ENCODE results near the gene NCDN.
"Not testable (repeated sequence)": the region's sequence is repeated elsewhere in the genome, so short reads cannot be mapped to it uniquely, and the experiment has no call there.

NCDN gene

GRCh38 chr1:35576766-35577070 is 19.1 kb downstream of the NCDN start:
- not testable (repeated sequence) for ATAC-seq (replicated peaks; ENCODE audit: extremely low read depth, poor library complexity, severe bottlenecking); H3K36me3 Mint-ChIP-seq (ENCODE audit: insufficient read depth); H3K27me3 Mint-ChIP-seq; H3K9me3 Mint-ChIP-seq; DNase-seq (ENCODE audit: low spot score in 2 of 2)
- Mint-ChIP-seq H3K4me1 (peaks cover 32% of the 10 kb centered on the region), H3K4me3 (peak overlapping the region; percentile 83), H3K27ac (ENCODE audit: low read depth) (peak overlapping the region; percentile 88)

GRCh38 chr1:35577071-35577998 is 19.7 kb downstream of the NCDN start:
- peaks cover 7% of the 10 kb centered on the region for H3K36me3 Mint-ChIP-seq (ENCODE audit: insufficient read depth)
- peaks cover 32% of the 10 kb centered on the region for H3K4me1 Mint-ChIP-seq
- peak; percentile 39 to 65 for DNase-seq (ENCODE audit: low spot score in 2 of 2)
- H3K4me3 Mint-ChIP-seq = peak overlapping the region; percentile 83
- peak overlapping the region; percentile 88 for H3K27ac Mint-ChIP-seq (ENCODE audit: low read depth)
- ATAC-seq (replicated peaks; ENCODE audit: extremely low read depth, poor library complexity, severe bottlenecking) = peak; percentile 90
- H3K9me3 Mint-ChIP-seq = no peaks in the 10 kb centered on the region
- H3K27me3 Mint-ChIP-seq = no peaks in the 10 kb centered on the region

GRCh38 chr1:35580949-35581388 is 23.4 kb downstream of the NCDN start:
- Mint-ChIP-seq H3K27ac (ENCODE audit: low read depth) (no peak overlapping the region), H3K4me3 (no peak overlapping the region), H3K36me3 (ENCODE audit: insufficient read depth) (peaks cover 8% of the 10 kb centered on the region), H3K27me3 (no peaks in the 10 kb centered on the region), H3K9me3 (no peaks in the 10 kb centered on the region), H3K4me1 (peaks cover 24% of the 10 kb centered on the region)
- ATAC-seq (replicated peaks; ENCODE audit: extremely low read depth, poor library complexity, severe bottlenecking) = no peak
- DNase-seq (ENCODE audit: low spot score in 2 of 2) = no peak

GRCh38 chr1:35581621-35582020 is 24.0 kb downstream of the NCDN start:
- not testable (repeated sequence) for H3K27me3 Mint-ChIP-seq; DNase-seq (ENCODE audit: low spot score in 2 of 2); H3K4me3 Mint-ChIP-seq; H3K27ac Mint-ChIP-seq (ENCODE audit: low read depth); ATAC-seq (replicated peaks; ENCODE audit: extremely low read depth, poor library complexity, severe bottlenecking); H3K36me3 Mint-ChIP-seq (ENCODE audit: insufficient read depth); H3K9me3 Mint-ChIP-seq
- H3K4me1 Mint-ChIP-seq = peaks cover 22% of the 10 kb centered on the region

- ATAC-seq (replicated peaks; ENCODE audit: extremely low read depth, poor library complexity, severe bottlenecking) = no peak
- Mint-ChIP-seq H3K36me3 (ENCODE audit: insufficient read depth) (peaks cover 3% of the 10 kb centered on the region), H3K4me3 (no peak overlapping the region), H3K27ac (ENCODE audit: low read depth) (no peak overlapping the region), H3K9me3 (no peaks in the 10 kb centered on the region), H3K27me3 (no peaks in the 10 kb centered on the region), H3K4me1 (peaks cover 21% of the 10 kb centered on the region)
- DNase-seq (ENCODE audit: low spot score in 2 of 2) = no peak
Measured at GRCh38 chr1:35585281-35585680, 27.7 kb downstream of the NCDN start.

GRCh38 chr1:35585805-35586204 is 28.2 kb downstream of the NCDN start:
- H3K4me1 Mint-ChIP-seq = peaks cover 21% of the 10 kb centered on the region
- H3K27me3 Mint-ChIP-seq; H3K36me3 Mint-ChIP-seq (ENCODE audit: insufficient read depth); H3K27ac Mint-ChIP-seq (ENCODE audit: low read depth); DNase-seq (ENCODE audit: low spot score in 2 of 2); H3K4me3 Mint-ChIP-seq; ATAC-seq (replicated peaks; ENCODE audit: extremely low read depth, poor library complexity, severe bottlenecking); H3K9me3 Mint-ChIP-seq: not testable (repeated sequence)

GRCh38 chr1:35586808-35587207 is 29.2 kb downstream of the NCDN start:
- DNase-seq (ENCODE audit: low spot score in 2 of 2) = no peak
- H3K4me3 Mint-ChIP-seq = no peak overlapping the region
- H3K4me1 Mint-ChIP-seq = peaks cover 21% of the 10 kb centered on the region
- H3K9me3 Mint-ChIP-seq = no peaks in the 10 kb centered on the region
- H3K27me3 Mint-ChIP-seq = no peaks in the 10 kb centered on the region
- H3K36me3 Mint-ChIP-seq (ENCODE audit: insufficient read depth) = peaks cover 5% of the 10 kb centered on the region
- no peak overlapping the region for H3K27ac Mint-ChIP-seq (ENCODE audit: low read depth)
- no peak for ATAC-seq (replicated peaks; ENCODE audit: extremely low read depth, poor library complexity, severe bottlenecking)

GRCh38 chr1:35587736-35588135 is 30.1 kb downstream of the NCDN start:
- ATAC-seq (replicated peaks; ENCODE audit: extremely low read depth, poor library complexity, severe bottlenecking) (no peak), DNase-seq (ENCODE audit: low spot score in 2 of 2) (no peak)
- Mint-ChIP-seq H3K36me3 (ENCODE audit: insufficient read depth) (peaks cover 5% of the 10 kb centered on the region), H3K9me3 (no peaks in the 10 kb centered on the region), H3K27me3 (no peaks in the 10 kb centered on the region), H3K27ac (ENCODE audit: low read depth) (no peak overlapping the region), H3K4me1 (peaks cover 23% of the 10 kb centered on the region), H3K4me3 (no peak overlapping the region)

GRCh38 chr1:35588197-35588910 is 30.8 kb downstream of the NCDN start:
- ATAC-seq (replicated peaks; ENCODE audit: extremely low read depth, poor library complexity, severe bottlenecking) = no peak
- no peak overlapping the region for H3K4me3 Mint-ChIP-seq
- no peaks in the 10 kb centered on the region for H3K9me3 Mint-ChIP-seq
- peaks cover 28% of the 10 kb centered on the region for H3K4me1 Mint-ChIP-seq
- H3K36me3 Mint-ChIP-seq (ENCODE audit: insufficient read depth) = peaks cover 3% of the 10 kb centered on the region
- DNase-seq (ENCODE audit: low spot score in 2 of 2) = no peak
- no peak overlapping the region for H3K27ac Mint-ChIP-seq (ENCODE audit: low read depth)
- no peaks in the 10 kb centered on the region for H3K27me3 Mint-ChIP-seq

GRCh38 chr1:35589516-35590427 is 32.2 kb downstream of the NCDN start:
- DNase-seq (ENCODE audit: low spot score in 2 of 2) = no peak
- no peaks in the 10 kb centered on the region for H3K9me3 Mint-ChIP-seq
- peaks cover 3% of the 10 kb centered on the region for H3K36me3 Mint-ChIP-seq (ENCODE audit: insufficient read depth)
- no peak overlapping the region for H3K4me3 Mint-ChIP-seq
- no peak for ATAC-seq (replicated peaks; ENCODE audit: extremely low read depth, poor library complexity, severe bottlenecking)
- no peaks in the 10 kb centered on the region for H3K27me3 Mint-ChIP-seq
- peaks cover 32% of the 10 kb centered on the region for H3K4me1 Mint-ChIP-seq
- peak overlapping the region; percentile 36 for H3K27ac Mint-ChIP-seq (ENCODE audit: low read depth)

- H3K4me1 Mint-ChIP-seq = peaks cover 32% of the 10 kb centered on the region
- peaks cover 3% of the 10 kb centered on the region for H3K36me3 Mint-ChIP-seq (ENCODE audit: insufficient read depth)
- H3K27ac Mint-ChIP-seq (ENCODE audit: low read depth) = no peak overlapping the region
- no peaks in the 10 kb centered on the region for H3K9me3 Mint-ChIP-seq
- ATAC-seq (replicated peaks; ENCODE audit: extremely low read depth, poor library complexity, severe bottlenecking) = no peak
- no peaks in the 10 kb centered on the region for H3K27me3 Mint-ChIP-seq
- H3K4me3 Mint-ChIP-seq = no peak overlapping the region
- no peak for DNase-seq (ENCODE audit: low spot score in 2 of 2)
Measured at GRCh38 chr1:35590476-35591040, 33.0 kb downstream of the NCDN start.

GRCh38 chr1:35591211-35591610 is 33.6 kb downstream of the NCDN start:
- ATAC-seq (replicated peaks; ENCODE audit: extremely low read depth, poor library complexity, severe bottlenecking) = no peak
- Mint-ChIP-seq H3K9me3 (no peaks in the 10 kb centered on the region), H3K27me3 (no peaks in the 10 kb centered on the region), H3K27ac (ENCODE audit: low read depth) (no peak overlapping the region), H3K4me1 (peaks cover 31% of the 10 kb centered on the region), H3K36me3 (ENCODE audit: insufficient read depth) (peaks cover 5% of the 10 kb centered on the region), H3K4me3 (no peak overlapping the region)
- no peak for DNase-seq (ENCODE audit: low spot score in 2 of 2)

Data from central memory CD8-positive, alpha-beta T cell (primary cell).